Astrocyte of the hippocampus (primary cell): Measurements from ENCODE around the gene MARCHF10.
"Not testable (repeated sequence)": the region's sequence is repeated elsewhere in the genome, so short reads cannot be mapped to it uniquely, and the experiment has no call there.

Experiments
- DNase-seq: peaks from one replicate; pipeline ENCODE4 v3.0.0; 2011; ENCODE audit warnings: low read depth, low spot score

Gene MARCHF10

GRCh38 chr17:62717589-62717855 lies 90.6 kb downstream of the MARCHF10 start:
- DNase-seq, result no peak

- no peak for DNase-seq
Observed at GRCh38 chr17:62716834-62717588, 91.1 kb downstream of the MARCHF10 start.

GRCh38 chr17:62715882-62716390 lies 92.2 kb downstream of the MARCHF10 start:
- DNase-seq, result no peak

- DNase-seq, result no peak
Observed at GRCh38 chr17:62714016-62714777, 93.9 kb downstream of the MARCHF10 start.

- DNase-seq, result no peak
Observed at GRCh38 chr17:62713086-62713881, 94.8 kb downstream of the MARCHF10 start.

- no peak for DNase-seq
Observed at GRCh38 chr17:62712171-62712581, 95.9 kb downstream of the MARCHF10 start.

- no peak for DNase-seq
Observed at GRCh38 chr17:62708587-62708986, 99.5 kb downstream of the MARCHF10 start.

- DNase-seq, result no peak
Observed at GRCh38 chr17:62707425-62707739, 100.7 kb downstream of the MARCHF10 start.

GRCh38 chr17:62706598-62707424 lies 101.3 kb downstream of the MARCHF10 start:
- no peak for DNase-seq

GRCh38 chr17:62705778-62706597 lies 102.1 kb downstream of the MARCHF10 start:
- peak; percentile 72 for DNase-seq

- peak; percentile 67 for DNase-seq
Observed at GRCh38 chr17:62705156-62705777, 102.8 kb downstream of the MARCHF10 start.

GRCh38 chr17:62704381-62704971 lies 103.6 kb downstream of the MARCHF10 start:
- DNase-seq, result peak; percentile 79

- DNase-seq, result peak; percentile 92
Observed at GRCh38 chr17:62703776-62704380, 104.2 kb downstream of the MARCHF10 start.

- peak; percentile 75 for DNase-seq
Observed at GRCh38 chr17:62703261-62703775, 104.8 kb downstream of the MARCHF10 start.

GRCh38 chr17:62702746-62703260 lies 105.3 kb downstream of the MARCHF10 start:
- no peak for DNase-seq

GRCh38 chr17:62701706-62702085 lies 106.4 kb downstream of the MARCHF10 start:
- DNase-seq, result no peak

- no peak for DNase-seq
Observed at GRCh38 chr17:62700964-62701705, 107.0 kb downstream of the MARCHF10 start.

- not testable (repeated sequence) for DNase-seq
Observed at GRCh38 chr17:62698459-62698858, 109.7 kb downstream of the MARCHF10 start.
